Brain pericyte (primary cell): ENCODE measurements around the gene PREX1.

Source experiments
- DNase-seq: peaks from one replicate; pipeline ENCODE4 v3.0.0-alpha.2; 2012; ENCODE audit warnings: low read depth, low spot score

PREX1 gene

GRCh38 chr20:48703511-48704219, 124.1 kb downstream of the PREX1 start:
- DNase-seq = no peak

- no peak for DNase-seq
These were observed 124.7 kb downstream of the PREX1 start for GRCh38 chr20:48703107-48703506.

GRCh38 chr20:48702455-48702913, 125.3 kb downstream of the PREX1 start:
- no peak for DNase-seq

- DNase-seq = no peak
These were observed 126.1 kb downstream of the PREX1 start for GRCh38 chr20:48701702-48702101.

- DNase-seq = no peak
These were observed 129.1 kb downstream of the PREX1 start for GRCh38 chr20:48698507-48699267.

- DNase-seq = no peak
These were observed 129.8 kb downstream of the PREX1 start for GRCh38 chr20:48697845-48698491.

GRCh38 chr20:48696671-48697070, 131.1 kb downstream of the PREX1 start:
- DNase-seq = no peak

- no peak for DNase-seq
These were observed 132.1 kb downstream of the PREX1 start for GRCh38 chr20:48695738-48696137.

- DNase-seq = no peak
These were observed 132.5 kb downstream of the PREX1 start for GRCh38 chr20:48695255-48695654.

GRCh38 chr20:48694381-48694865, 133.4 kb downstream of the PREX1 start:
- no peak for DNase-seq

GRCh38 chr20:48691523-48691922, 136.3 kb downstream of the PREX1 start:
- DNase-seq = no peak

- DNase-seq = no peak
These were observed 136.9 kb downstream of the PREX1 start for GRCh38 chr20:48690888-48691287.

GRCh38 chr20:48689874-48690571, 137.8 kb downstream of the PREX1 start:
- no peak for DNase-seq

- no peak for DNase-seq
These were observed 138.4 kb downstream of the PREX1 start for GRCh38 chr20:48689388-48689787.

- DNase-seq = no peak
These were observed 139.2 kb downstream of the PREX1 start for GRCh38 chr20:48688579-48688978.

GRCh38 chr20:48687117-48687800, 140.5 kb downstream of the PREX1 start:
- no peak for DNase-seq

GRCh38 chr20:48686238-48687116, 141.3 kb downstream of the PREX1 start:
- DNase-seq = no peak

- DNase-seq = no peak
These were observed 142.5 kb downstream of the PREX1 start for GRCh38 chr20:48685300-48685699.

GRCh38 chr20:48684501-48685041, 143.2 kb downstream of the PREX1 start:
- DNase-seq = no peak
